Breast epithelium (tissue), 3 donors: ENCODE measurements around the gene CPA1.

Experiments
- POLR2A ChIP-seq: fragments of 450-650 bp; IDR thresholded peaks from one replicate; pipeline ENCODE4 v1.6.1; 2016; ENCODE audit warnings: antibody characterized with exemption, mild to moderate bottlenecking, moderate library complexity
- POLR2AphosphoS5 ChIP-seq, 3 donors: sonication (generic); formaldehyde crosslinking; IDR thresholded peaks; one replicate each; pipeline ENCODE4 v1.6.1; 2017; ENCODE audit warnings: antibody characterized with exemption in 3 of 3
- TF ChIP-seq, protein P1 (sequence below), 3 donors: fragments of 450-650 bp; IDR thresholded peaks; one replicate each; pipeline ENCODE4 v1.5.1; 2016 to 2017; ENCODE audit warnings: antibody characterized with exemption in 3 of 3, mild to moderate bottlenecking in 3 of 3, moderate library complexity in 3 of 3

DNA sequence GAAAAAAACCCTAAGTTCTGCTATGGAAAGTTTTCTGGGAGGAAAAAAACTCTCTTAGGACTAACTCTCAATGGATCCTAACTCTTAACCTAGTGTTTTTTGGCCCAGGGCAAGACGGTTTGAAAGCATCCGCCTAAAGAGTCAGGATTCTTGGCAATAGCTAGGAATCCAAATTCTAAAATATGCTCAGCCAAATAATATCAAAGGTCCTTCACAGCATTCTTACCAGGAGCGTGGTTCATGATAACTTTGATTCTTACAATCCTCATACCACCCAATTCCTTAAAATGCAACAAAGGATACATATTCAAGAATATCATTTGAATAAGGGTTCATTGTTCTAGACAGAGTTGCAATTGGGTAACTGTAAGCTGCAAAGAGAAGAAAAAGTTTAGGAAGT, 21.3 kb downstream of the CPA1 start:
- TF ChIP-seq POLR2A (no peak), POLR2AphosphoS5 (IDR thresholded peaks at IDR 0.05) (no peak)
- TF ChIP-seq, protein P1, sequence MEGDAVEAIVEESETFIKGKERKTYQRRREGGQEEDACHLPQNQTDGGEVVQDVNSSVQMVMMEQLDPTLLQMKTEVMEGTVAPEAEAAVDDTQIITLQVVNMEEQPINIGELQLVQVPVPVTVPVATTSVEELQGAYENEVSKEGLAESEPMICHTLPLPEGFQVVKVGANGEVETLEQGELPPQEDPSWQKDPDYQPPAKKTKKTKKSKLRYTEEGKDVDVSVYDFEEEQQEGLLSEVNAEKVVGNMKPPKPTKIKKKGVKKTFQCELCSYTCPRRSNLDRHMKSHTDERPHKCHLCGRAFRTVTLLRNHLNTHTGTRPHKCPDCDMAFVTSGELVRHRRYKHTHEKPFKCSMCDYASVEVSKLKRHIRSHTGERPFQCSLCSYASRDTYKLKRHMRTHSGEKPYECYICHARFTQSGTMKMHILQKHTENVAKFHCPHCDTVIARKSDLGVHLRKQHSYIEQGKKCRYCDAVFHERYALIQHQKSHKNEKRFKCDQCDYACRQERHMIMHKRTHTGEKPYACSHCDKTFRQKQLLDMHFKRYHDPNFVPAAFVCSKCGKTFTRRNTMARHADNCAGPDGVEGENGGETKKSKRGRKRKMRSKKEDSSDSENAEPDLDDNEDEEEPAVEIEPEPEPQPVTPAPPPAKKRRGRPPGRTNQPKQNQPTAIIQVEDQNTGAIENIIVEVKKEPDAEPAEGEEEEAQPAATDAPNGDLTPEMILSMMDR (IDR thresholded peaks at IDR 0.05), result no peak
